GM23338 (cell line): Measurements from ENCODE around the gene NEK6. TPM values are rescaled to one million over a fixed set of nuclear protein-coding genes. Genes with fewer than 3 reads are reported as not detected.

Experiments used
- ATAC-seq: fragments of 200-7000 bp; cut with Tn5 transposase; 3 replicates; pipeline ENCODE4 v1.9.1; 2020
- DNase-seq: peaks from one replicate; pipeline ENCODE4 v3.0.0-alpha.2; 2015; ENCODE audit warnings: low spot score
- H2AFZ ChIP-seq: fragments of 200-600 bp; sonication (generic); 2 replicates; pipeline ENCODE4 v1.8.0; 2016; ENCODE audit warnings: antibody characterized with exemption, mild to moderate bottlenecking, moderate library complexity
- H3F3A ChIP-seq: fragments of 200-600 bp; sonication (generic); replicated peaks from 2 replicates; pipeline ENCODE4 v1.8.0; 2017; ENCODE audit warnings: antibody characterized with exemption, mixed run types, low read depth
- H3K27ac ChIP-seq: fragments of 200-600 bp; sonication (generic); 2 replicates; pipeline ENCODE4 v1.6.1; 2016; ENCODE audit warnings: low read depth
- H3K27me3 ChIP-seq: fragments of 200-600 bp; sonication (generic); 2 replicates; pipeline ENCODE4 v1.8.0; 2016; ENCODE audit warnings: mild to moderate bottlenecking, mixed run types, moderate library complexity; ENCODE audit not compliant: insufficient read depth
- H3K36me3 ChIP-seq: fragments of 200-600 bp; sonication (generic); 2 replicates; pipeline ENCODE4 v1.8.0; 2016; ENCODE audit warnings: mild to moderate bottlenecking; ENCODE audit not compliant: insufficient read depth
- H3K4me1 ChIP-seq: fragments of 200-600 bp; sonication (generic); 2 replicates; pipeline ENCODE4 v1.8.0; 2016; ENCODE audit warnings: mild to moderate bottlenecking, moderate library complexity; ENCODE audit not compliant: insufficient read depth
- H3K4me2 ChIP-seq: fragments of 200-600 bp; sonication (generic); 2 replicates; pipeline ENCODE4 v1.7.1; 2017; ENCODE audit warnings: mixed run types
- H3K4me3 ChIP-seq: fragments of 200-600 bp; sonication (generic); 2 replicates; pipeline ENCODE4 v1.6.1; 2016; ENCODE audit warnings: mixed run types
- H3K79me2 ChIP-seq: fragments of 200-600 bp; sonication (generic); replicated peaks from 2 replicates; pipeline ENCODE4 v1.8.0; 2017; ENCODE audit warnings: mild to moderate bottlenecking; ENCODE audit not compliant: insufficient read depth
- H3K9me2 ChIP-seq: fragments of 200-600 bp; sonication (generic); 2 replicates; pipeline ENCODE4 v1.8.0; 2017; ENCODE audit not compliant: insufficient read depth
- H4K20me1 ChIP-seq: fragments of 200-600 bp; sonication (generic); replicated peaks from 2 replicates; pipeline ENCODE4 v1.8.0; 2017; ENCODE audit warnings: mild to moderate bottlenecking; ENCODE audit not compliant: insufficient read depth
- H3K27ac Mint-ChIP-seq: 2 replicates; pipeline ENCODE4 v1.8.0; 2020; ENCODE audit warnings: inconsistent platforms, mild to moderate bottlenecking, moderate library complexity, mixed read lengths
- H3K27me3 Mint-ChIP-seq: 3 replicates; pipeline ENCODE4 v1.8.0; 2022; ENCODE audit warnings: low read depth, mild to moderate bottlenecking, moderate library complexity, mixed read lengths, inconsistent platforms; ENCODE audit not compliant: insufficient read depth, poor library complexity
- H3K36me3 Mint-ChIP-seq: 3 replicates; pipeline ENCODE4 v1.8.0; 2021; ENCODE audit warnings: low read depth, mild to moderate bottlenecking, inconsistent platforms, moderate library complexity, mixed read lengths
- H3K4me1 Mint-ChIP-seq: 3 replicates; pipeline ENCODE4 v1.8.0; 2020; ENCODE audit warnings: mild to moderate bottlenecking, inconsistent platforms, mixed read lengths
- H3K4me3 Mint-ChIP-seq: 3 replicates; pipeline ENCODE4 v1.8.0; 2021; ENCODE audit warnings: moderate library complexity, mild to moderate bottlenecking, inconsistent platforms, mixed read lengths
- H3K9me3 Mint-ChIP-seq: 3 replicates; pipeline ENCODE4 v1.8.0; 2020; ENCODE audit warnings: moderate library complexity, mild to moderate bottlenecking, inconsistent platforms, mixed read lengths
- EZH2 ChIP-seq: fragments of 200-600 bp; sonication (generic); IDR thresholded peaks from one replicate; pipeline ENCODE4 v1.8.0; 2017; ENCODE audit warnings: antibody characterized with exemption, mild to moderate bottlenecking, low read depth; ENCODE audit not compliant: unreplicated experiment
- EZH2phosphoT487 ChIP-seq: fragments of 200-600 bp; sonication (generic); IDR thresholded peaks from one replicate; pipeline ENCODE4 v1.8.1; 2018; ENCODE audit warnings: antibody characterized with exemption; ENCODE audit not compliant: unreplicated experiment
- JUNB ChIP-seq: IDR thresholded peaks from one replicate; pipeline ENCODE4 v1.6.1; 2016; ENCODE audit warnings: antibody characterized with exemption; ENCODE audit not compliant: unreplicated experiment
- NANOG ChIP-seq: IDR thresholded peaks from 2 replicates; pipeline ENCODE4 v1.6.1; 2016; ENCODE audit warnings: antibody characterized with exemption, borderline replicate concordance
- POLR2AphosphoS5 ChIP-seq: IDR thresholded peaks from 2 replicates; pipeline ENCODE4 v1.6.1; 2016; ENCODE audit warnings: antibody characterized with exemption, low read depth
- STAT1 ChIP-seq: IDR thresholded peaks from one replicate; pipeline ENCODE4 v1.6.1; 2016; ENCODE audit warnings: antibody characterized with exemption; ENCODE audit not compliant: unreplicated experiment
- ZNF114 ChIP-seq: fragments of 250-450 bp; sonication (Bioruptor Pico); IDR thresholded peaks from 2 replicates; pipeline ENCODE4 v1.5.0; 2020; ENCODE audit warnings: mild to moderate bottlenecking, moderate library complexity
- polyA plus RNA-seq: library from polyadenylated mRNA; unstranded; fragments of >200 nt; fragmentation: Nextera tagmentation; extraction: Ambion mirVana; gene quantifications from 2 replicates; pipeline ENCODE4 v1.2.1, GENCODE V29; 2016
- total RNA-seq: library from RNA; depleted of rRNA; stranded (reverse); fragments of >200 nt; shearing (Covaris generic); gene quantifications from 2 replicates; pipeline ENCODE4 v1.2.3, GENCODE V29; 2014
- TF ChIP-seq, protein P1 (sequence below), 2 experiments: fragments of 200-600 bp in 1 of 2; sonication (generic) in 1 of 2; conservative IDR thresholded peaks; 2 replicates each; pipeline versions ENCODE4 v1.5.1 to v1.6.1; 2016 to 2017; ENCODE audit warnings: antibody characterized with exemption in 2 of 2, low read depth in 2 of 2, mild to moderate bottlenecking in 2 of 2, moderate library complexity in 1 of 2
- TF ChIP-seq, protein P2 (sequence below): fragments of 250-450 bp; sonication (Bioruptor Pico); IDR thresholded peaks from 2 replicates; pipeline ENCODE4 v1.5.0; 2020; ENCODE audit warnings: mild to moderate bottlenecking, moderate library complexity
- TF ChIP-seq, protein P3 (sequence below): IDR thresholded peaks from one replicate; pipeline ENCODE4 v1.6.1; 2018; ENCODE audit warnings: antibody characterized with exemption; ENCODE audit not compliant: unreplicated experiment
- TF ChIP-seq, protein P4 (sequence below): IDR thresholded peaks from 2 replicates; pipeline ENCODE4 v1.6.1; 2016; ENCODE audit warnings: antibody characterized with exemption

NEK6 gene
- total and polyA plus RNA-seq, 2 experiments from 2014 or later, result 8.1 to 11.2 TPM

DNA sequence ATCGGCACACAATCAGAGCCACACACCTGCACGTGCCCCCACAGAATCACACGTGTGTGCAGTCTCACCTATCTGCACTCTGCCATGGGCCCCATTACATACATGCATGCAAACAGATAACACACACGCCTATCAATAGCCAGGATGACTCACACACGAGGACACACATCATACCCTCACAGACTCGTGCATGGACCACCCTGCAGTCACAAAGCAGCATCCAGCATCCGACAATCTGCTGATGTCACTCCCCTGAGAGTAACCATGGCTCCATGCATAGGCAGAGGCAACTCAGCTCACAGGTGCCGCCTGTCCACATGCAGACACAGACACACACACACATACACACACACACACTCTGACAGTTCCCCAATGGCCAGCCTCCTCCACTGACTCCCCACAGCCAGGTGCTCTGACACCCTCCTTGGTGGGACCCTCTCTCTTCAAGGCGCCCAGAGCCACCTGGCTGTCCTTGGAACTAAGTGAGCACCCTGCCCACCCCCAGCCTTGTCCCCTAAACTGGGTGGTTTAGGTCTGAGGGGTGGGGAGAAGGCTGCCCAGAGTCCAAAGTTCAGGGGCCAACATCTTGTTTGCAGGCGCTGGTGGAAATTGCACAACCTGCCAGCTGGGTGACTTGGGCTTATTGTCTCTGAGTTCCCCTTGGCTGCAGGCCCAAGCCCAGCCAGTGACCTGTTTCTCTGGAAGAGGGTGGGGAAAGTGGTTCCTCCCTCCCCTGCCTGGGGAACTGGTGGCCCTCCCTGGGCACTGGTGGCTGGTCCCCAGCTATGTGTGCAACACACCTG is 34.6 kb upstream of the NEK6 start:
- H3K4me3 Mint-ChIP-seq, result no peak overlapping the region
- no peak for ATAC-seq
- H4K20me1 ChIP-seq, result no peaks in the 10 kb centered on the region

More for the DNA sequence above, 34.6 kb upstream of the NEK6 start:
- peaks cover 8% of the 10 kb centered on the region for H3K4me1 Mint-ChIP-seq
- Histone ChIP-seq H3K9me2 (no peaks in the 10 kb centered on the region), H3K4me1 (no peaks in the 10 kb centered on the region), H3K36me3 (no peaks in the 10 kb centered on the region), H3K4me3 (no peak overlapping the region), H3F3A (no peaks in the 10 kb centered on the region), H2AFZ (no peak overlapping the region), H3K27ac (no peak overlapping the region), H3K27me3 (no peaks in the 10 kb centered on the region), H3K79me2 (no peaks in the 10 kb centered on the region), H3K4me2 (no peak overlapping the region)
- no peaks in the 10 kb centered on the region for H3K9me3 Mint-ChIP-seq
- H3K27ac Mint-ChIP-seq, result no peak overlapping the region
- DNase-seq, result no peak
- H3K36me3 Mint-ChIP-seq, result no peaks in the 10 kb centered on the region
- TF ChIP-seq ZNF114 (CRISPR knock-in tag) (no peak), EZH2phosphoT487 (no peak), EZH2 (no peak), NANOG (no peak), POLR2AphosphoS5 (no peak), STAT1 (no peak), JUNB (no peak)
- TF ChIP-seq, protein P1, sequence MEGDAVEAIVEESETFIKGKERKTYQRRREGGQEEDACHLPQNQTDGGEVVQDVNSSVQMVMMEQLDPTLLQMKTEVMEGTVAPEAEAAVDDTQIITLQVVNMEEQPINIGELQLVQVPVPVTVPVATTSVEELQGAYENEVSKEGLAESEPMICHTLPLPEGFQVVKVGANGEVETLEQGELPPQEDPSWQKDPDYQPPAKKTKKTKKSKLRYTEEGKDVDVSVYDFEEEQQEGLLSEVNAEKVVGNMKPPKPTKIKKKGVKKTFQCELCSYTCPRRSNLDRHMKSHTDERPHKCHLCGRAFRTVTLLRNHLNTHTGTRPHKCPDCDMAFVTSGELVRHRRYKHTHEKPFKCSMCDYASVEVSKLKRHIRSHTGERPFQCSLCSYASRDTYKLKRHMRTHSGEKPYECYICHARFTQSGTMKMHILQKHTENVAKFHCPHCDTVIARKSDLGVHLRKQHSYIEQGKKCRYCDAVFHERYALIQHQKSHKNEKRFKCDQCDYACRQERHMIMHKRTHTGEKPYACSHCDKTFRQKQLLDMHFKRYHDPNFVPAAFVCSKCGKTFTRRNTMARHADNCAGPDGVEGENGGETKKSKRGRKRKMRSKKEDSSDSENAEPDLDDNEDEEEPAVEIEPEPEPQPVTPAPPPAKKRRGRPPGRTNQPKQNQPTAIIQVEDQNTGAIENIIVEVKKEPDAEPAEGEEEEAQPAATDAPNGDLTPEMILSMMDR (conservative IDR thresholded peaks at IDR 0.05; ENCODE audit: low read depth in 2 of 2), result no peak
- TF ChIP-seq, protein P2, sequence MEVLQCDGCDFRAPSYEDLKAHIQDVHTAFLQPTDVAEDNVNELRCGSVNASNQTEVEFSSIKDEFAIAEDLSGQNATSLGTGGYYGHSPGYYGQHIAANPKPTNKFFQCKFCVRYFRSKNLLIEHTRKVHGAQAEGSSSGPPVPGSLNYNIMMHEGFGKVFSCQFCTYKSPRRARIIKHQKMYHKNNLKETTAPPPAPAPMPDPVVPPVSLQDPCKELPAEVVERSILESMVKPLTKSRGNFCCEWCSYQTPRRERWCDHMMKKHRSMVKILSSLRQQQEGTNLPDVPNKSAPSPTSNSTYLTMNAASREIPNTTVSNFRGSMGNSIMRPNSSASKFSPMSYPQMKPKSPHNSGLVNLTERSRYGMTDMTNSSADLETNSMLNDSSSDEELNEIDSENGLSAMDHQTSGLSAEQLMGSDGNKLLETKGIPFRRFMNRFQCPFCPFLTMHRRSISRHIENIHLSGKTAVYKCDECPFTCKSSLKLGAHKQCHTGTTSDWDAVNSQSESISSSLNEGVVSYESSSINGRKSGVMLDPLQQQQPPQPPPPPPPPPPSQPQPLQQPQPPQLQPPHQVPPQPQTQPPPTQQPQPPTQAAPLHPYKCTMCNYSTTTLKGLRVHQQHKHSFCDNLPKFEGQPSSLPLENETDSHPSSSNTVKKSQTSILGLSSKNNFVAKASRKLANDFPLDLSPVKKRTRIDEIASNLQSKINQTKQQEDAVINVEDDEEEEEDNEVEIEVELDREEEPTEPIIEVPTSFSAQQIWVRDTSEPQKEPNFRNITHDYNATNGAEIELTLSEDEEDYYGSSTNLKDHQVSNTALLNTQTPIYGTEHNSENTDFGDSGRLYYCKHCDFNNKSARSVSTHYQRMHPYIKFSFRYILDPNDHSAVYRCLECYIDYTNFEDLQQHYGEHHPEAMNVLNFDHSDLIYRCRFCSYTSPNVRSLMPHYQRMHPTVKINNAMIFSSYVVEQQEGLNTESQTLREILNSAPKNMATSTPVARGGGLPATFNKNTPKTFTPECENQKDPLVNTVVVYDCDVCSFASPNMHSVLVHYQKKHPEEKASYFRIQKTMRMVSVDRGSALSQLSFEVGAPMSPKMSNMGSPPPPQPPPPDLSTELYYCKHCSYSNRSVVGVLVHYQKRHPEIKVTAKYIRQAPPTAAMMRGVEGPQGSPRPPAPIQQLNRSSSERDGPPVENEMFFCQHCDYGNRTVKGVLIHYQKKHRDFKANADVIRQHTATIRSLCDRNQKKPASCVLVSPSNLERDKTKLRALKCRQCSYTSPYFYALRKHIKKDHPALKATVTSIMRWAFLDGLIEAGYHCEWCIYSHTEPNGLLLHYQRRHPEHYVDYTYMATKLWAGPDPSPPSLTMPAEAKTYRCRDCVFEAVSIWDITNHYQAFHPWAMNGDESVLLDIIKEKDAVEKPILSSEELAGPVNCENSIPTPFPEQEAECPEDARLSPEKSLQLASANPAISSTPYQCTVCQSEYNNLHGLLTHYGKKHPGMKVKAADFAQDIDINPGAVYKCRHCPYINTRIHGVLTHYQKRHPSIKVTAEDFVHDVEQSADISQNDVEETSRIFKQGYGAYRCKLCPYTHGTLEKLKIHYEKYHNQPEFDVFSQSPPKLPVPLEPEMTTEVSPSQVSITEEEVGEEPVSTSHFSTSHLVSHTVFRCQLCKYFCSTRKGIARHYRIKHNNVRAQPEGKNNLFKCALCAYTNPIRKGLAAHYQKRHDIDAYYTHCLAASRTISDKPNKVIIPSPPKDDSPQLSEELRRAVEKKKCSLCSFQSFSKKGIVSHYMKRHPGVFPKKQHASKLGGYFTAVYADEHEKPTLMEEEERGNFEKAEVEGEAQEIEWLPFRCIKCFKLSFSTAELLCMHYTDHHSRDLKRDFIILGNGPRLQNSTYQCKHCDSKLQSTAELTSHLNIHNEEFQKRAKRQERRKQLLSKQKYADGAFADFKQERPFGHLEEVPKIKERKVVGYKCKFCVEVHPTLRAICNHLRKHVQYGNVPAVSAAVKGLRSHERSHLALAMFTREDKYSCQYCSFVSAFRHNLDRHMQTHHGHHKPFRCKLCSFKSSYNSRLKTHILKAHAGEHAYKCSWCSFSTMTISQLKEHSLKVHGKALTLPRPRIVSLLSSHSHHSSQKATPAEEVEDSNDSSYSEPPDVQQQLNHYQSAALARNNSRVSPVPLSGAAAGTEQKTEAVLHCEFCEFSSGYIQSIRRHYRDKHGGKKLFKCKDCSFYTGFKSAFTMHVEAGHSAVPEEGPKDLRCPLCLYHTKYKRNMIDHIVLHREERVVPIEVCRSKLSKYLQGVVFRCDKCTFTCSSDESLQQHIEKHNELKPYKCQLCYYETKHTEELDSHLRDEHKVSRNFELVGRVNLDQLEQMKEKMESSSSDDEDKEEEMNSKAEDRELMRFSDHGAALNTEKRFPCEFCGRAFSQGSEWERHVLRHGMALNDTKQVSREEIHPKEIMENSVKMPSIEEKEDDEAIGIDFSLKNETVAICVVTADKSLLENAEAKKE (CRISPR knock-in tag), result no peak
- TF ChIP-seq, protein P3, sequence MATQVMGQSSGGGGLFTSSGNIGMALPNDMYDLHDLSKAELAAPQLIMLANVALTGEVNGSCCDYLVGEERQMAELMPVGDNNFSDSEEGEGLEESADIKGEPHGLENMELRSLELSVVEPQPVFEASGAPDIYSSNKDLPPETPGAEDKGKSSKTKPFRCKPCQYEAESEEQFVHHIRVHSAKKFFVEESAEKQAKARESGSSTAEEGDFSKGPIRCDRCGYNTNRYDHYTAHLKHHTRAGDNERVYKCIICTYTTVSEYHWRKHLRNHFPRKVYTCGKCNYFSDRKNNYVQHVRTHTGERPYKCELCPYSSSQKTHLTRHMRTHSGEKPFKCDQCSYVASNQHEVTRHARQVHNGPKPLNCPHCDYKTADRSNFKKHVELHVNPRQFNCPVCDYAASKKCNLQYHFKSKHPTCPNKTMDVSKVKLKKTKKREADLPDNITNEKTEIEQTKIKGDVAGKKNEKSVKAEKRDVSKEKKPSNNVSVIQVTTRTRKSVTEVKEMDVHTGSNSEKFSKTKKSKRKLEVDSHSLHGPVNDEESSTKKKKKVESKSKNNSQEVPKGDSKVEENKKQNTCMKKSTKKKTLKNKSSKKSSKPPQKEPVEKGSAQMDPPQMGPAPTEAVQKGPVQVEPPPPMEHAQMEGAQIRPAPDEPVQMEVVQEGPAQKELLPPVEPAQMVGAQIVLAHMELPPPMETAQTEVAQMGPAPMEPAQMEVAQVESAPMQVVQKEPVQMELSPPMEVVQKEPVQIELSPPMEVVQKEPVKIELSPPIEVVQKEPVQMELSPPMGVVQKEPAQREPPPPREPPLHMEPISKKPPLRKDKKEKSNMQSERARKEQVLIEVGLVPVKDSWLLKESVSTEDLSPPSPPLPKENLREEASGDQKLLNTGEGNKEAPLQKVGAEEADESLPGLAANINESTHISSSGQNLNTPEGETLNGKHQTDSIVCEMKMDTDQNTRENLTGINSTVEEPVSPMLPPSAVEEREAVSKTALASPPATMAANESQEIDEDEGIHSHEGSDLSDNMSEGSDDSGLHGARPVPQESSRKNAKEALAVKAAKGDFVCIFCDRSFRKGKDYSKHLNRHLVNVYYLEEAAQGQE, result no peak
- TF ChIP-seq, protein P4, sequence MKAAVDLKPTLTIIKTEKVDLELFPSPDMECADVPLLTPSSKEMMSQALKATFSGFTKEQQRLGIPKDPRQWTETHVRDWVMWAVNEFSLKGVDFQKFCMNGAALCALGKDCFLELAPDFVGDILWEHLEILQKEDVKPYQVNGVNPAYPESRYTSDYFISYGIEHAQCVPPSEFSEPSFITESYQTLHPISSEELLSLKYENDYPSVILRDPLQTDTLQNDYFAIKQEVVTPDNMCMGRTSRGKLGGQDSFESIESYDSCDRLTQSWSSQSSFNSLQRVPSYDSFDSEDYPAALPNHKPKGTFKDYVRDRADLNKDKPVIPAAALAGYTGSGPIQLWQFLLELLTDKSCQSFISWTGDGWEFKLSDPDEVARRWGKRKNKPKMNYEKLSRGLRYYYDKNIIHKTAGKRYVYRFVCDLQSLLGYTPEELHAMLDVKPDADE, result no peak
- peaks cover 14% of the 10 kb centered on the region for H3K27me3 Mint-ChIP-seq
